Kidney tubule cell (primary cell): Measurements from ENCODE around the gene GRIP2.

Source experiments
- DNase-seq: peaks from one replicate; pipeline ENCODE4 v3.0.0-alpha.2; 2018; ENCODE audit warnings: low spot score

The GRIP2 gene

DNA sequence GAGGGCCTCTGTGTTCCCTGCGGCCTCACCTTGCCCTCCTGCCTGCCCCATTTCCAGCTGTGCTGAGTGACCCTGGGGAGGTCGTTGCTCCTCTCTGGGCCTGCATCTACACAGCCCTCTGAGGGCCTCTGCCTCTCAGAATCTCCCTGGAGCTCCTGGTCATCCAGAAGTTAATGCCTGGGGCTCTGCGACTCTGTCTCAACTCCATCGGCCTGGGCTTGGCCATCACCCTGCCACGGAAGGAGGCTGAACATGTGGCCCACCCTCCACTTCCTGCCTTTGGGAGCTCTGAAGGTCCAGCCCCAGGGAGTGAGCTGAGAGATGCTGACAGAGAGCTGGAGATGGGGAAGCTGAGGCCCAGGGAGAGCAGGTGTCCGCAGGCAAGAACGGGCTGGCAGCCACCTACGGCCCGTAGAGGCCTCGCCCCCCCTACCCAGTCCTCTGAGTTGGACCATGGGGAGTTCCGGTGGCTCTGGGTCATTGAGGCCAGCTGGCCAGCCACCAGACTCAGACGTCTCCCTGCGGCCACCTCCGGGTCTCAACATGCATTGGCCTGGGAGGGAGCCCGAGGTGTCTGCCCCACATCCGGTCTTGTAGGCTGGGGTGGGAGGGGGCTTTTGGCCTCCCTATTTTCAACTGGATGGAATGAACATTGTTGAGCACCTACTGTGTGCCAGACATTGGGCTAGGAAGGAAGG lies 34.2 kb downstream of the GRIP2 start:
- no peak for DNase-seq

DNA sequence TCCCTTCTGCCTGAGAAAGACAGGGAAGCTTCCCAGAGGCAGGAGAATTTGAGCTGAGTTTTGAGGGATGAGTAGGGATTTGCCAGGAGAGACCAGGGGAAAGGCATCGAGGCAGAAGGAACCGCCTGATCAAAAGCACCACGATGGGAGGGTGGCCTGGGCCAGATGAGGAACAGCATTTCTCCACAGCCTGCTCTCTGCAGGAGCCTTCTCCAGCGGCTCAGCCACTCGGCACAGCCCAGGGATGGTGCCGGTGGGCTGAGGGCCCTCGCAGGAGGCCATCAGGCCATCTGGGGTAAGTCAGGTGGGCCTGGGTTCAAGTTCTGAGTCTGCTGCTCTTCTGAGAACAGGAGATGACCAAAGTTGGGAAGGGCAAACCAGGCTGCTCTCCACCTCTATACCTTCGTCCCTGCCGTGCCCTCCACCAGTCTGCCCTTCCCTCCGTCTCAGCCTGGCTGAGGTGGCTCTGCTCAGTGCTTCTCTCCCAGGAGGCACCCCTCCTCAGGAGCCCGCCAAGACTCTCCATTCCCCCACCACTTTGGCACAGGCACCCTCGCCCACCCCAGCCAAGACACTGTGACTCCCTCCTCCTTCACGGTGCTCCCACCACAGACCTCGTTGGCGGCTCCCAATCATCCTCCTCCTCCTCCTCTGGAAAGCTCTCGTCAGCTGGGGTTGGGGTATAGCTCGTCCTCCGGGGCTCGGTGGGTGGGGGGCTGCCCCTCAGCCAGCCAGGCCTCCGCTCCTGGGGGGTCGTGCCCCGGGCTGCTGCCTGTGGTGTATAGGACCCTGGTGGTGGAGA lies 34.9 kb downstream of the GRIP2 start:
- no peak for DNase-seq

DNA sequence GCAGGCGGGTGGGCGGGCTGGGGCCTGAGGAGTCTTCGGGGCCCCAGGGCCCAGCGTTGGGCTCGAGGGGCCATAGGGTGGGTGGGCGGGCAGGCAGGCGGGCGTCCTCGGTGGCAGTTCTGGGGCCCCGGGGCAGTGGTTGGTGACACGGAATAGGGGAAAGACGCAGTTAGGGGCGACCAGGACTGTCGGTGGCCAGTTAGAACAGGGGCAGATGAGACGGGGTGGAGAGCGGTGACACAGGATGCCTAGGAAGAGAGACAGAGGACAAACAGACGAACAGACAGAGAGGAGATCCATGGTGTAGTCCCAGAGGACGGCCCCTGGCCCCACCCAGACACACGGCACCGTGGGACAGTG lies 36.5 kb downstream of the GRIP2 start:
- no peak for DNase-seq

DNA sequence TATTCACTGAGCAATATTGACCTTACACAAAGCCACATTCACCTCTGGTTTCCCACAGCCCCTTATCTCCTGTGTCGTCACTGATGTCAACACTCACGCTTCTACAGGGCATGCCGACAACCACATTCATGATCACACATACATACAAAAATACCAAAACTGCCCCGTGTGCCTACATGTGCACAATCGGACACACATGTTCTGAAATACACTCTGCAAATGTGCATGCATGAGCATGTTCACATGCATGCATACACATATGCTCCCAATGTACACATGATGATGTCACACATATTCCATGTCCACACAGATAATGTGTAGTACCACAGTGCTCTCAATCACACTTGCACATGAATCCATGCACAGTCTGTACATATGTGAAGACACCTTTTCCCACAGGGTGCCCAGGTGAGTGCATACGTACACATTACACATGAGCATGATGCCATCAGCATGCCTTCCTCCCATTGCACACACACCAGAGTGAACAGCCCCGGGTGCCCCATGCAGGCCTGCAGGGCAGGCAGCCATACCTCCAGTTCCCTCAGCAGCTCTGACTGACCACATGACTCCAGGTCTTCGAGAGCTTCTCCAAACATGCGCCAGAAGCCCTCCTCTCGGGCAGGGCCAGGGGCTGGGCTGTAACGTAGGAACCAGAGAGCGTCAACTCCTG lies 37.0 kb downstream of the GRIP2 start:
- DNase-seq, result no peak

DNA sequence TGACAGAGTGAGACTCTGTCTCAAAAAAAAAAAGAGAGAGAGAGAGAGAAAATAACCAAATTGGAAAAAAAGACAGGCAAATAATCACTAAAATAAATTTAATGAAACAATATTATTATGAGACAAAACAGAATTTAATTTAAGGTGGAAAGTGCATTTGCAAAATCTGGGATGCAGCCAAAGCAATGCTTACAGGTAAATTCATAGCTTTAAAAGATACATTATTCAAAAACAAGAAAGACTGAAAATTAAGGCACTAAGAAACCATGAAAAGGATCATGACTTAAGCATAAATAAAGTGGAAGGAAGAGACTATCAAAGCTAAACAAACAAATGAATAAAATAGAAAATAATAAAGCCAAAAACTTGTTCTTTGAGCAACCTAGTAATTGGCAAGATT lies 37.7 kb downstream of the GRIP2 start:
- no peak for DNase-seq

DNA sequence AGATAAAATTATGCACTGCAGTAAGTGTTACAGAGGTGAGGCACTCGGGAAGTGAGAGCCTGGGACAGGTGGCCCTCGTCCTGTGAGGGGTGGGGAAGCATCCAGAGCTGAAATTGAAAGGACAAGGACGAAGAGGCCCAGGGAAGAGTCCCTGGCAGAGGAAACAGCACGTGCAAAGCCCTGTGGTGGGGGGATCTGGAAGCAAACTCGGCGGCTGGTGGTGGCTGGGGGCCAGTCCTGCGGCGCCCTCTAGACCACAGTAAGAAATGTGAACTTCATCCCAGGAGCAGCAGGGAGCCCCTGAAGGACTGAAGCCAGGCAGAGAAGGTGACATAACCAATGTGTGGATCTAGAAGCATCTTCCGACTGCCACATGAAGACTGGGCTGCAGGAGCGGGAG lies 42.8 kb downstream of the GRIP2 start:
- no peak for DNase-seq

DNA sequence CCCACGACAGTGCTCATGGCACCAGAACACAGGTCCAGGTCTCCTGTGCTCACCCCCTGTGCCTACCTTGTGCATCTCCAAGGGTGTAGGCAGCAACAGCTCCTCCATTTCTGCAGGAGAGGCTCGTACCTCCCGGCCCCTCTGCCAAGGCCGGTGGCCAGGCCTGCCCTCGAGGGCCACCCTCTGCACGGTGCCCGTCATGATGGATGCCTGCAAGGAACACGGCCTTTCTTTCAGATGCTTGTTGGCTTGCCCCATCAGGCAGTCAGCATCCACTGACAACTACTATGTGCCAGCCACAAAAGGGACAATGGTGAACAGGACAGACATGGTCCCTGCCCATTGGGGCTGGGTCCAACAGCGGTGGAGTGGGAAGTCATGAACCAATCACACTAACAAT lies 43.8 kb downstream of the GRIP2 start:
- DNase-seq, result no peak

DNA sequence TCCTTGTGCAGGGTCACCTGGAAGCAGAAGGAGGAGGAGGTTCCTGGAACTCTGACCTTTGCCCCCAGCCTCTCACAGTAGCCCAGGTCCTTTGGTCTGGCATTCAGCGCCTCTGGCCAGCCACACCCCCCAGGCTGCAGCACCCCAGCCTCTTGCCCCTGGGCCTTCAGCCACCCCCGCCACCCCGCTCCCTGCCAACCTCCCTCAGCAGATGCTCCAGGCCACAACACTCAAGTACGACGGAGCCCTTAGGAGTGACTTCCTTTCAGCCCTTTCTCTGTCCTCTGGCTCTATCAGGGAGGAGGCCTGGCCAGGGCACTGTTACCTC lies 45.2 kb downstream of the GRIP2 start:
- DNase-seq, result no peak

DNA sequence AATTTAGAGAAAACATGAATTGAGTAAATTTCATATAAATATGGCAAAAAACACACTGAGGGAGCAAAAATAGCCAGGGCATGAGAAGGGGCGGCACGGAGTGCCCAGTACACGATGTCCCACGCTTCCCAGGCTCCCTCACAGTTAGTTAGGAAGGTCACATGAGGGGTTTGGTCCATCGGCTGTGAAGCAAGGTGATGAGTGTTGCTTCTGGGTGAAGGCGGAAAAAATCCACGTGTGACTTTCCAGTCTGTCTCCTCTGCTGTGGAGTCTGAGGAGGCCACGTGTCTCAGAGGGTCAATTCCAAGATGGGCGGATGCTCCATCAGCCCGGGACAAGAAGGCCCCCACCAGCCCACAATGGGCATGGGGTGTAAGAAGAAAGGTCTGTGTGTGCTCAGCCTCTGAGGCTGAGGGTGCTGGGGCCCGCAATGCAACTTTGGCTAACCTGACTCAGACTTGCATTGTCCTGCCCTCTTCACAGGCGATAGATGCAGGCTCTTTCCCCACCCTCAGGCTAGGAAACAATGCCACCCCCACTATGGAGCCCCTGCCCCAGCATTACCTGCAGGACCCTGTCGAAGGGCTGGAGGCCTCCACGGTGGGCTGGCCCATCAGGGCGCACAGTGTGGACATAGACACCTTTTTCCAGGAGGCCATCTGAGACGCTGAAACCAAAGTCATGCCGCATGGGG lies 45.7 kb downstream of the GRIP2 start:
- no peak for DNase-seq

DNA sequence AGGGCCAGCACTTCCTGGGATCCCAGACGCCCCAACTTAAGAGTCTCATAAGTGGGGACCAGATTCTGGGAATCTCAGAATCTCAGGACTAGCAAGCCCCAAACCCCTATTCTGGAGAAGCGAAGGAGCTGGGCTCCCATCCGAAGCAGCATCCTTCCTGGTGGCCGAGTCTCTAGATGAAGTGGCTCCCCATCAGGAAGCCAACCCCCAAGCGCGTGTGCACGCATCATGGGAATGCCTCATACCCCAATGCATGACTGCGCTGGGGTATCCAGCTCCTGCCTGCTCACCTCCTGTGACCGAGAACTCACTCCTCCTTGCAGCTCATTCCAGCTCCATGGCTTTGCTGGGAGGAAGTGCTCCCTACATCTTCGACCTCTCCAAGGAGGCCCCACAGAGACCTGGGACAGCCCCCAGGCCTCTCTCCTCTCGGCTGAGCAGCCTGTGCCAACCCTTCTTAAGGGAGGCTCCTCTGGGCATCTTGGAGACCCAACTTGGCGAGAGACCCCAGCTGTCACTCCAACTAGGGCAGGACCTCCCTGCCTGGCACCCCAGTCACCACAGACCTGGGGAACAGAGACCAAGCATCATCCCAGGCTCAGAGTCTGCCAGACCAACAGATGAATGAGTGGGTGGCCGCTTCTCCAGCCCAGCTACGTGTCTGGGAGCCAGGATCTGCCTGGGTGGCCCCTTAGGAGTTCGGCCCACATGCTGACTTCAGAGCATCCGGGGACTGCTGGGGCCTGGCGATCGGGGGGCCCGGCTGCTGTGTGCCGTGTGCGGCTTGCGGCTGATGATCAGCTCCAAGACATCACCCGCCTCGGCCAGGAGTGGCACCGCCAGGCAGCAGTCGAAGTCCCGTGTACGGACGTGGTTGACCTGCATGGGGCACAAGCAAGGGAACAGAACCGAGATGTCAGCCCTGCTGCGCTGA lies 46.9 kb downstream of the GRIP2 start:
- no peak for DNase-seq

DNA sequence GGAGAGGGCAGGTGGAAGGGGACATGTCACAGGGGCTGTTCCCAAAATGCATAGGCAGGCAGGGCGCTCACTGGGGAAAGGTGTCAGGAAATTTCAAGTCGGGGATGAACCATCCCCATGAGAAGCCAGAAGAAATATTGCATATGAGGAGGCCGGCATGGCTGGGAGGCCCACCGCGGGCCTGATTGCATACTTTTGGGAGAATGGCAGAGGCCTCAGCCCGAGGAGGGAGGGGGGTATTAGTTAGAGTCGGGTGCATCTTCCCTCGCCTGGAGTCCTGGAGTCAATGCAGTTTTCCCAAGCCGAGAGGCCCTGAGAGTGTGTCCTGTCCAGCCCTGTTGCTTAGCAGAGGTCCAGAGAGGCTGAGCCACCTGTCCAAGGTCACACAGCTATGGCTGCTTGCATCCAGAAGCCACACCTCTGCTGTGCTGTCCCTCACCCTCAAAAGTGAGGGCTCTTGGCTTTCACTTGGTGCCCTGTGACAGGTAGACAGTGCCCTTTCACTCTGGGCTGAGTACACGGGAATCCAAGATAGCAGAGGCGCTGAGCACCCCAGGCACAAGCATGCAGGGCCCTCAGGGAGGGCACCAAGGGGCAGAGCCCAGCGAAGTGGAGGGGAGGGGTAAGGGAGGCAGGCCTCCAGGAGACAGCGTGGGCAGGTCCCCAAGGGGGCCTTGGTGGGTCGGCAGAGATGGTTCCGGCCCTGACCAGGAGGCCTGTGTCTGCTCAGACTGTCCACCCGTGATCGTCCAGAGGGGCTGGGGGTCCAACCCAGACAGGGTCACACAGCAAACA lies 48.5 kb downstream of the GRIP2 start:
- DNase-seq, result no peak

DNA sequence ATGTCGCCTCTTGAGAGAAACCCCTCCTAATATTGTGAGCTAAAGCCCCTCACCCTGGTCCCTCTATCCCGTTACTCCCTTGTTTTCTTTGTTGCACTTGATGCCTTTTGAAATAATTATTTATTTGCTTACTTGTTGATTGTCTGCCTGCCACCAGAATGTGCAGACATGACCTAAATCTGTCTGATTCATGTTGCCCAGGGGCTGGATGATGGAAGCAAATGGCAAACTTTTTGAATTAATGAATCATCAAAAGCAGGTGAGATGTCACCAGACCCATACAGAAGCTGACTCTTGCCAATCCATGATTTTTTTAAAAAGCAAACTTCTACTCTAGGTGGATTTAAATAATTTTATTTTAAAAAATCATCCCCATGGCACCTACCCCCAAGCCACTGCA lies 49.3 kb downstream of the GRIP2 start:
- peak; percentile 39 for DNase-seq

DNA sequence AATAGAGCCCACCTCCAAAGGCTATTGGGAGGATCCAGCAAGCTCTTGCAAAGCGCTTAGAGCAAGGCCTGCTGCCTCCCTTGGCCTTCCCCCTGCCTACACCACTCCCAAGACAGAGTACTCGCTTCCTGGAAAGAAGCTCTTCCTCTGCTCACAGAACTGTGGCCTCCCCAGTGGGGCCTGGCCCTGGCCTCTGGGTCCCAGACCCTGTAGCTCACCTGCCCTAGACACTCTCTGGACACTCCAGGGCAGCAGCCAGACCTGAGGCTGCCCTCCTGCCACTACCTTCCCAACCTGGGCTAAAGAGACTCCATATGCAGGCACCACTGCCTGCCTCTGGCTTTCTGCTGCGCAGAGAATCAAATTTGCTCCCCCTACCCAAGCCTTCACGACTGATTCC lies 49.9 kb downstream of the GRIP2 start:
- DNase-seq, result no peak

DNA sequence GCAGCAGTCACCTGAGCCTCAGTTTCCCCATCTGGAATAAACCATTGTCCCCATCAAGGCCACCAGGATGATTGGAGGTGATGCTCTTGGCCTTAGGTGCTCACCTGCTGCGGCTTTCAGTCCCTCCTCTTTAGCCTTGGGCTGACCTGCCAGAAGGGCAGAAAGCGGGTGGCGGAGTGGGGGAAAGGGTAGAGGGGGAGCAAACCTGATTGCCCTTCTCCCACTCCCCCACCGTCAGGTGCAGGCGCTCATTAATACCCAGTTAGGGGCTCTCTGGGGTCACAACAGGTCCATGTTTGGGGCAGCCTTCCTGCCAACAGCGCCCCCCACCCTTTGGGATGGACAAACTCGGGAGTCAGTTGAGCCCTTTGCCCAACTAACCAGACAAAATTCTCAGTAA lies 50.5 kb downstream of the GRIP2 start:
- no peak for DNase-seq

DNA sequence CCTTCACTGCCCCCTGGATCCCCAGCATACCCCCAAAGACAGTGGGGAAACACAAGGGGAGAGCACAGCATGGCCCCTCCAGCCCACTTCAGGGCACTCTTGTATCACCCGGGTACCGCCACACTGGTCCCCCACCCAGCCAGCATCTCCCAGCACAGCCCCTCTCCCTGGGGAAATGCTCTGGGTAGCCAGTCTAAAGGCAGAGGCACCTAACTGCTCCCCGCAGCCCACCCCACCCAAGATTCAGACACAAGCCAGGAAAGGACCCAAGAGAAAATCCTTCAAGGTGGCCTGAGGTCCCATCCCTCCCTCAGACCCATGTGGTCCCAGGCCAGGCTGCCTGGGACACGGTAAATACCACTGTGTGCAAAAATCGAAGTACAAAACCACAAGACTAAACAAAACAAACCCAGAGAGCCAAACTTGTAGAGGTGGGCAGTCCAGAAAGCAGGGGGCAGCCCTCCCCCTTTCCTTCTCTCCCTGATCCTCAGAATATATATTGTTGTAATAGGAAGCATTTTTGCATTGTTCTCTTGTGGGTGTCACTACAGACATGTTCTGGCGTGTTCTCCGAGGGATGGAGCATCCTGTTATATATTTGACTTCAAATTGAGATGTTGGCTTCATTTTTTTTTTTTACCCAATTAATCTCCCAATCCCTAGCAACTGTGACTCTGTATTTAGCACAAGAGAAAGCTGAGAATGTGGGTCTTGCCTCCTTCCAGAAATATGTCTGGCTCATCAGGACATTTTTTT lies 51.7 kb downstream of the GRIP2 start:
- no peak for DNase-seq

DNA sequence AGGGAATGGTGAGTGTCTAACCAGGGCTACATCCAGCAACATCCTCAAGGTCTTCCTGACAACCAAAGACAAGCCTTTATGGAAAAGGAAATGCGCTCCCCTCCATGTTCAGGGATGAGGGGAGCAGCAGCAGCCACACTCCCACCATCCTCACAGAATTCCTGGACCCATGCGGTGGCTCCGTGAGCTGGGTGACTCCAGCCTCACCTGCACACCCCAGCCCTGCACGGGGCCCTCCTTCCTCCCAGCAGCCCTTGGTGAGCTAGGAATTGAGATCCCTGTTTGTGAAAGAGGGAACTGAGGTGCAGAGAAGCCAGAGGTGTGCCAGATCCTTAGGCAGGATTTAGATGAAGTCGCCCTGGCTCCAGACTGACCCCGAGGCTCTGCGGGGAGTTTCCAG lies 52.3 kb downstream of the GRIP2 start:
- DNase-seq, result no peak

DNA sequence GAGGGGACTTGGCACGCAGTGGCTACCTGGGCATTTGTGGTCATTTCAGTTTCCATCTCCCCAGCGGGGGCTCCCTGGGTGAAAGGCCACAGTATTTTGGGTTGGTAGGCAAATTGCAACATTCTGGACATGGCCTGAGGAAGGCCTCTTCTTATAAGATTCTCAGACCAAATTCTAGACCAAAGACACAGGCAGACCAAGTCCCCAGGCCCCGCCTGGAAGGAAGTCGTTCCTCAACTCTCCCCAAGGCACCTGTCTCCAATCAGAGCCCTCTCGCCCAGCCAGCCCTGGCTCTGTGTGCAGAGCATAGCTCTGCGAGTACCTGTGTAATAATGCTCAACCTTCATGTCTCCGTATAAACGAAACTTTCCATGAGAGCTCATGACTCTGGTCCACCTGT lies 53.1 kb downstream of the GRIP2 start:
- DNase-seq, result no peak

DNA sequence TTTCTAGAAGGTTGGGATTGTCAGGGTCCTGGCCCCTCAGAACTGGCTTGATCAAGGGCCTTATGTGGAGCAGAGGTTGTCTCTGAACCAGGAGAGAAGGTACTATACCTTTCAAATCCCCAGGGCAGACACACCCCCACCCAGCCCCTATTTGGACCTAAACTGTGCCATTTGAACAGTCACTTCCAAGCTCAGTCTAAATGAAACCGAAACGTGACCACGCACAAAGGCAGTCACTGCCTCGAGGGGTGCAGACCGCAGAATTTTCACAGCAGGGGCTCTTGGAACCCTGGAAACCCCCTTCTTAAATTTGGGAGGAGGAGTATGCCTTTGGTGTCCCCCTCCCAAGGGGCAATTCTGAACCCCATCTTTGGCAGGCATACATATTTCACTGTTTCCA lies 53.7 kb downstream of the GRIP2 start:
- no peak for DNase-seq

DNA sequence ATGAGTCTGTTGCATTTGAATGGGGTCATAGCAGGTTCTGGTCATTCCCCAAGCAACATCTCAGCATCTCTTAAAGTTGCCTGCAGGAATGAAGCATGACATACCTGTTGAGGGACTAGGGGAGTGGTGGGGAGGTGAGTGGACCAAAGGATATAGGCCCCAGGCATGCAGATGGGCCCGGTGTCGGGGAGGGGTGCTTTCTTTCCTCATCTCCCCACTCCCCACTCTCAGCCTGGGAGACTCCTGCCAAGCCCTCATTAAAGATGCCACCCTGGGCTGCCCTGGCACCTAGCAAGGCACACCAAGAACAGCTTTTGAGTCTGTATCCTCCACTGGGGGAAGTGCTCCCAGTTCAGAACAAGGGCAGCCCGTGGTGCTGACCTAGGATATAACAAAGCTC lies 54.2 kb downstream of the GRIP2 start:
- DNase-seq, result no peak

DNA sequence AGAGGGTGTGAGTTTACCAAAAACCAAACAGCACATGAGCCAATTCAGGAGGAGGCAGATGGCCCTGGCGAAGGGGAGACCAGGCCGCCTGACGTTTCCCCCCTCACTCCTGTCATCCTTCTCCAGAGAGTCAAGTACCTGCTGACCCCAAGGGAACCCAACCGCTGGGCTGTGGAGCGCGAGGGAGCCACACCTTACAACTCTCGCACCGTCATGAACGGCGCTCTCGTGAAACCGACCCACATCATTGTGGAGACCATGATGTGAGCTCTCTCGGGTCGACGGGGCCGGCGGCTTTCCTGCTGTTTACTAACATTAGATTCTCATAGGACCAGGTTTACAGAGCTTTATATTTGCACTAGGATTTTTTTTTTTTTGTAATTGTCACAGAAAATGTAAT lies 55.4 kb downstream of the GRIP2 start:
- DNase-seq, result no peak
